Measurements from ENCODE around the gene HTT. TPM values are rescaled to one million over a fixed set of nuclear protein-coding genes. Genes with fewer than 3 reads are reported as not detected.

The HTT gene
- total RNA-seq, 4 donors from 2014 or later = 31.1 to 48.6 (median 43.0) TPM

GRCh38 chr4:3256230-3257102 lies 182.0 kb downstream of the HTT start:
- H3K9me3 ChIP-seq = no peaks in the 10 kb centered on the region
- WGBS, 2 donors (ENCODE audit: low coverage in 1 of 2) = 88% methylated on average over 12 of the region's 21 CpGs; no CpG with 5 or more reads in 1 of the 2 donors
- ATAC-seq = no peak
- H3K27me3 ChIP-seq = no peaks in the 10 kb centered on the region
- H3K4me1 ChIP-seq = no peaks in the 10 kb centered on the region
- TF ChIP-seq POLR2AphosphoS5 (IDR thresholded peaks at IDR 0.05) (no peak), CTCF (IDR thresholded peaks at IDR 0.05) (no peak), EP300 (IDR thresholded peaks at IDR 0.05) (no peak), POLR2A (IDR thresholded peaks at IDR 0.05) (no peak)
- peaks cover 0 to 19% of the 10 kb centered on the region in 2 donors for H3K36me3 ChIP-seq
- no peak overlapping the region for H3K27ac ChIP-seq
- no peak overlapping the region for H3K4me3 ChIP-seq

DNA sequence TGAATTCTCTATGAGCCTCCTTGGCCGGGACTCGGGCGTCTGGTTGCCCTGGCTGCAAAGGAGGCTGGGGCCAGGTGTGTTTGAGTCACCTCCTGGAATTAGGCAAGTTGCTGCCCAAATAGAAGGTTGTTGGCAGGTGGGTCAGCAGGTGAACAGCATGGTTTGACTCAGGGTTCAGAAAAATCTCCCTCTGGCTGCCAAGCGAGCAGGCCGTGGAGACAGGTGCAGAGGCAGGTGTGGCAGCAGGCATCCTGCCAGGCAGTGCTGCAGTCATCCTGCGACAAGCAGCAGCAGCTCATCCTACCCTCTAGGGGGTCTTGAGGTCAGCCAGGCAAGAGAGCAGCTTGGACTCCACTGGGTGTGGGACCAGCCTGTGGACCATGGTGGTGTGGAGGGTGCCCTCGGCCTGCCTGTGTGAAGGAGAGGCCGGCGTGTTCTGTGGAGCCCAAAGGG lies 182.6 kb downstream of the HTT start:
- Histone ChIP-seq H3K27ac (no peak overlapping the region), H3K27me3 (no peaks in the 10 kb centered on the region), H3K9me3 (no peaks in the 10 kb centered on the region), H3K36me3 (peaks cover 0 to 19% of the 10 kb centered on the region in 2 donors), H3K4me1 (no peaks in the 10 kb centered on the region), H3K4me3 (no peak overlapping the region)
- ATAC-seq = no peak
- no peak for TF ChIP-seq EP300 (IDR thresholded peaks at IDR 0.05)
- TF ChIP-seq POLR2AphosphoS5 (IDR thresholded peaks at IDR 0.05) = no peak
- no peak for TF ChIP-seq POLR2A (IDR thresholded peaks at IDR 0.05)
- no peak for TF ChIP-seq CTCF (IDR thresholded peaks at IDR 0.05)
- 92% methylated on average over 2 of the region's 9 CpGs; no CpG with 5 or more reads in 1 of the 2 donors for WGBS, 2 donors (ENCODE audit: low coverage in 1 of 2)

DNA sequence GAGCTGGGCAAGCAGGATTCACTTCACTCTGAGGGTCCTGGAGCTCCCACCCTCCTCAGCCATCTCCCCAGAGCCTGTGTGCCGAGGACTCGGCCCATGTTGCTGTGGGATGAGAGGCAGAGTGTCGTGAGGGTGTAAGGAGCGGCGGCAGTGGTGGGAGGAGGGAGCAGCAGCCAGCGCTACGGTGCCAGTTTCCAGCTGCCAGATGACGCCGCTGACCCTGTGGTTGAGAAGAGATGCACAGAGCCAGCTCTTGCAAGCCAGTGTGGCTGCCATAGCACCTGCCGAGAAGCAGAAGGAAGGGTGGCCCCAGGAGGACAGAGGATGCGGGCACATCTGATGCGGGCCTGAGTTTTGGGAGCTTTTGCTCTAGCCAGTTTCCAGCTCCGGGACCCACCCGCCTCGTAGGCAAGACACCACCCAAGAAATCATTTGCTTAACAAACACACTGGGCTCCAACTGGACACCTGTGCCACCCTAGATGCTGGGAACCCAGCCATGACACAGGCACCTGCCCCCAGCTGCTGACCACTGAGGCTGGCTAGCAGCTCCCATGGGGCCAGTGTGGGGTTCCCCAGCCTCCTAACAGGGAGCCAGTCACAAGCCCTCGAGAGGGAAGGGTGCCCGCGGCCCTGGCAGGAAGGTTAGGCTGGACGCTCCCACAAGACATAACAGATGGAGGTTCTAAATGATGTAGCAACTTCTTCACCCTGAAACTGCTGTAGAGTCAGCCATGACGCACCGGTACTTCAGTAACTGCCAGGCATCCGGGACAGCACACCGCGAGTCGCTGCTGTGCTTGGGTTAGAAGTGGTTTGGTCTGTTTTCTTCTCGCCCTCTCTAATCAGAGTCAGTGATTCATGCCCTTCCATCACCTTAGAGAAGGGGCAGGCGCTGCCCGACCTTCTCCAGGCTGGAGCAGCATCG lies 183.3 kb downstream of the HTT start:
- Histone ChIP-seq H3K4me3 (no peak overlapping the region), H3K27ac (no peak overlapping the region), H3K27me3 (no peaks in the 10 kb centered on the region), H3K9me3 (no peaks in the 10 kb centered on the region), H3K4me1 (no peaks in the 10 kb centered on the region), H3K36me3 (peaks cover 0 to 19% of the 10 kb centered on the region in 2 donors)
- 83 to 88% methylated on average over 4 to 16 of the region's 29 CpGs for WGBS, 2 donors (ENCODE audit: low coverage in 1 of 2)
- TF ChIP-seq POLR2A (IDR thresholded peaks at IDR 0.05) (no peak), POLR2AphosphoS5 (IDR thresholded peaks at IDR 0.05) (no peak), EP300 (IDR thresholded peaks at IDR 0.05) (no peak), CTCF (IDR thresholded peaks at IDR 0.05) (no peak)
- ATAC-seq = no peak

DNA sequence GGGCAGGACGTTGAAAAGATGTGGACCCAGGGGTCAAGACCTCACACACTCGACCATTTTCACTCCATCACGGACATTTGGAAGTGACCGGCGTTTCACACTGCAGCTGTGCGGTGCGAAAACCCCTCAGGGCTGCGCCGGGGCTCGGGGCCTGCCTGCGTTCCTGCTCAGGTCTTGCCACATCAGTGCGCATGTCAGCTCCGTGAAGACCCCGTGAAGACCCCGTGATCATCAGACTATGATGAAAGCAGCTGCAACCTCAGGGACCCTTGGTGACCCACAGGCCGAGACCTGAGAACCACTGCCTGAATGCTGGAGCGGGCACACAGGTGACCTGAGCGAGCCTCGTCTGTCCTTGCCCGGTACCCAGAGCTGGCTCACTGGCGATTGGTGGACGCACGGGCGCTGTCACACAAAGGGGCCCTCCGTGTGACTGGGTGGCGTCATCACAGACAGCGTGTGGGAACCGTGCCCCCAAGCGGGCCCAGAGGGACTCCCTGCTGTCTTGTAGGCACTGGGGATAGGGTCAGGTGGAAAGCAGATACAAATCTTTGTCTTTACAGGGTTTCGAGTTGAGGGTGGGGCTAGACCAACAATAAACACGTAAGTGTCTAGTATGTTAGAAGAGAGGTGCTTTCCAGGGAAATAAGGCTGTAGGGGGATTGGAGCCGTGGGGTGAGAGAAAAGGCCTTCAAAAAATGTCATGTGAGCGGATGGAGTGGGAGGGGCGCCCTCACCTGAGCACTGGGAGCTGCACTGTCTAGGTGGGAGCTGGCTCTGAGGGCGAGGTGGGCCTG lies 187.1 kb downstream of the HTT start:
- H3K36me3 ChIP-seq = no peaks in the 10 kb centered on the region
- H3K27me3 ChIP-seq = no peaks in the 10 kb centered on the region
- no peak overlapping the region for H3K4me3 ChIP-seq
- H3K4me1 ChIP-seq = no peaks in the 10 kb centered on the region
- TF ChIP-seq POLR2AphosphoS5 (IDR thresholded peaks at IDR 0.05) = no peak
- no peak for TF ChIP-seq EP300 (IDR thresholded peaks at IDR 0.05)
- TF ChIP-seq CTCF (IDR thresholded peaks at IDR 0.05) = no peak
- no peak for TF ChIP-seq POLR2A (IDR thresholded peaks at IDR 0.05)
- WGBS, 2 donors (ENCODE audit: low coverage in 1 of 2) = 84 to 91% methylated on average over 5 to 11 of the region's 35 CpGs
- no peak overlapping the region for H3K27ac ChIP-seq
- no peak for ATAC-seq
- no peaks in the 10 kb centered on the region for H3K9me3 ChIP-seq
